Sigmoid colon (tissue), 3 donors: Measurements from ENCODE around the gene PVALB.

Experiments used
- POLR2A ChIP-seq, 2 donors: fragments of 450-650 bp; IDR thresholded peaks; one replicate each; pipeline ENCODE4 v1.6.1; 2016; ENCODE audit warnings: antibody characterized with exemption in 2 of 2, mild to moderate bottlenecking in 2 of 2, moderate library complexity in 2 of 2
- TF ChIP-seq, protein P1 (sequence below), 4 experiments: fragments of 450-650 bp in 3 of 4; fragments of 200-600 bp in 1 of 4; IDR thresholded peaks; one replicate each; pipeline ENCODE4 v1.5.1; 2016 to 2019; ENCODE audit warnings: antibody characterized with exemption in 4 of 4, mild to moderate bottlenecking in 3 of 4, moderate library complexity in 2 of 4

- TF ChIP-seq, protein P1, sequence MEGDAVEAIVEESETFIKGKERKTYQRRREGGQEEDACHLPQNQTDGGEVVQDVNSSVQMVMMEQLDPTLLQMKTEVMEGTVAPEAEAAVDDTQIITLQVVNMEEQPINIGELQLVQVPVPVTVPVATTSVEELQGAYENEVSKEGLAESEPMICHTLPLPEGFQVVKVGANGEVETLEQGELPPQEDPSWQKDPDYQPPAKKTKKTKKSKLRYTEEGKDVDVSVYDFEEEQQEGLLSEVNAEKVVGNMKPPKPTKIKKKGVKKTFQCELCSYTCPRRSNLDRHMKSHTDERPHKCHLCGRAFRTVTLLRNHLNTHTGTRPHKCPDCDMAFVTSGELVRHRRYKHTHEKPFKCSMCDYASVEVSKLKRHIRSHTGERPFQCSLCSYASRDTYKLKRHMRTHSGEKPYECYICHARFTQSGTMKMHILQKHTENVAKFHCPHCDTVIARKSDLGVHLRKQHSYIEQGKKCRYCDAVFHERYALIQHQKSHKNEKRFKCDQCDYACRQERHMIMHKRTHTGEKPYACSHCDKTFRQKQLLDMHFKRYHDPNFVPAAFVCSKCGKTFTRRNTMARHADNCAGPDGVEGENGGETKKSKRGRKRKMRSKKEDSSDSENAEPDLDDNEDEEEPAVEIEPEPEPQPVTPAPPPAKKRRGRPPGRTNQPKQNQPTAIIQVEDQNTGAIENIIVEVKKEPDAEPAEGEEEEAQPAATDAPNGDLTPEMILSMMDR (IDR thresholded peaks at IDR 0.05): no peak
- no peak for TF ChIP-seq POLR2A (IDR thresholded peaks at IDR 0.05)
Observed at GRCh38 chr22:36828815-36829214, 12.0 kb upstream of the PVALB start.
